Fibroblast of peridontal ligament (primary cell): Measurements from ENCODE around the gene LRTM1.
A peak's percentile ranks its signal among the peaks of the same experiment; 100 is the strongest.

ENCODE experiments used
- DNase-seq: peaks from one replicate; pipeline ENCODE4 v3.0.0-alpha.2; 2010; ENCODE audit errors: extremely low read depth

LRTM1 gene

GRCh38 chr3:54892168-54892567 is 35.7 kb downstream of the LRTM1 start:
- no peak for DNase-seq

GRCh38 chr3:54891540-54891897 is 36.3 kb downstream of the LRTM1 start:
- peak; percentile 92 for DNase-seq

- DNase-seq = peak; percentile 37
Measured at GRCh38 chr3:54889731-54890130, 38.1 kb downstream of the LRTM1 start.

- no peak for DNase-seq
Measured at GRCh38 chr3:54888873-54889272, 39.0 kb downstream of the LRTM1 start.

GRCh38 chr3:54888162-54888561 is 39.7 kb downstream of the LRTM1 start:
- no peak for DNase-seq

- DNase-seq = peak; percentile 99
Measured at GRCh38 chr3:54882129-54882833, 45.6 kb downstream of the LRTM1 start.

GRCh38 chr3:54878145-54878544 is 49.7 kb downstream of the LRTM1 start:
- peak; percentile 44 for DNase-seq

GRCh38 chr3:54877730-54878129 is 50.1 kb downstream of the LRTM1 start:
- peak; percentile 62 for DNase-seq

GRCh38 chr3:54876694-54877093 is 51.2 kb downstream of the LRTM1 start:
- DNase-seq = no peak

GRCh38 chr3:54875596-54876268 is 52.1 kb downstream of the LRTM1 start:
- DNase-seq = no peak

- peak; percentile 16 for DNase-seq
Measured at GRCh38 chr3:54874816-54875556, 52.9 kb downstream of the LRTM1 start.

- DNase-seq = no peak
Measured at GRCh38 chr3:54873059-54874010, 54.5 kb downstream of the LRTM1 start.

GRCh38 chr3:54871867-54872266 is 56.0 kb downstream of the LRTM1 start:
- no peak for DNase-seq

GRCh38 chr3:54870423-54870822 is 57.4 kb downstream of the LRTM1 start:
- DNase-seq = peak; percentile 93
